Measurements from ENCODE around the gene FOXO3B. TPM values are rescaled to one million over a fixed set of nuclear protein-coding genes. Genes with fewer than 3 reads are reported as not detected.
A peak's percentile ranks its signal among the peaks of the same experiment; 100 is the strongest.
"Not testable (repeated sequence)": the region's sequence is repeated elsewhere in the genome, so short reads cannot be mapped to it uniquely, and the experiment has no call there.

FOXO3B gene
- total RNA-seq, 1 donor from 2014 or later: 9.8 TPM

DNA sequence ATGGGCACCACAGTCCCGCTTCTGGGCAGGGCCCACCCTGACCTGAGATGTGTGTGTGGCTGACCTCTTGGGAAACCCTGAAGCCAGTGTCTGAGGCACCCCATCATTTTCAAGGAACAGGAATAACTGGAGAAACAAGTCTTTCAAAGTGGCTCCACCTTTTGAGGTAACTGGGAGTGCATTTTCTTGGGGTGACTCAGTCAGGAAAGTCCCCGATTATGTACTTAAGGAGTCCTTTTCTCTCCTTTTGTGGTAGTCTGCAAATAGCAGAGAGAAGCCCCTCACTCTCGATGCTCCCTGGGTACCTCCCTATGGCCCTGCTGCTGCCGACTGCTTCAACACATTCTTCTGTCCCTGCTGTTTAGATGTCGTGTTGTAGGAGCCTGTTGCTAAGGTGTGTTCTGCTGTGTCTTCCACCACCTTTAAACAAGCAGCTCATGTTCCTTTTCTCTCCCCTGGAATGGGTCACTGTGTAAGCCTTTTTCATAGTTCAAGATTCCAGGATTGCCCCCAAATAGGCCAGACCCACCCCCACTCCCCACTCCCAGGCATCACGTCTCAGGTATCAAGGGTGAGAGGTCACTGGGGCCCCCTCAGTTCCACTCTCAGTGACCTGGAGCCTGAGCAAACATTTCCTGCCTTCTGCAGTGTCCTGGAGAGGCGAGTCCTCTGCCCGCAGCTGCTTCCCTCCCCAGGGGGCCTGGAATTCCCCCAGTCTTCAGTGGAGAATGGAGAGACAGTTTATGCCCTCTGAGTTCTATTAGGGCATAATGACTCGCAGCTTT, 36.7 kb upstream of the FOXO3B start:
- H3K9me3 ChIP-seq (ENCODE audit: insufficient read depth, low read depth, low read length); H3K36me3 Mint-ChIP-seq (ENCODE audit: low read depth, unreplicated experiment); H3K27me3 Mint-ChIP-seq (ENCODE audit: low read depth, unreplicated experiment); H2AFZ ChIP-seq (ENCODE audit: low read depth, low read length); H3K4me1 Mint-ChIP-seq (ENCODE audit: low read depth, unreplicated experiment); H3K27me3 ChIP-seq (ENCODE audit: insufficient read depth, low read length); H4K20me1 ChIP-seq (ENCODE audit: insufficient read depth, low read length); FAIRE-seq; H3K36me3 ChIP-seq (ENCODE audit: insufficient read depth, low read length); H3K4me3 ChIP-seq (ENCODE audit: insufficient read depth, low read depth, low read length); H3K9me3 Mint-ChIP-seq (ENCODE audit: unreplicated experiment); H3K9ac ChIP-seq (ENCODE audit: low read length); H3K4me1 ChIP-seq (ENCODE audit: insufficient read depth, low read length); H3K79me2 ChIP-seq (ENCODE audit: insufficient read depth, low read length): not testable (repeated sequence)
- DNase-seq (ENCODE audit: low read depth): peak; percentile 45
- H3K27ac Mint-ChIP-seq (ENCODE audit: unreplicated experiment): peak overlapping the region; percentile 69
- H3K4me3 Mint-ChIP-seq (ENCODE audit: unreplicated experiment): peak overlapping the region; percentile 27
- H3K4me2 ChIP-seq (ENCODE audit: low read length): peak overlapping the region; percentile 23
- peak overlapping the region; percentile 19 for H3K27ac ChIP-seq (ENCODE audit: low read depth, low read length)

DNA sequence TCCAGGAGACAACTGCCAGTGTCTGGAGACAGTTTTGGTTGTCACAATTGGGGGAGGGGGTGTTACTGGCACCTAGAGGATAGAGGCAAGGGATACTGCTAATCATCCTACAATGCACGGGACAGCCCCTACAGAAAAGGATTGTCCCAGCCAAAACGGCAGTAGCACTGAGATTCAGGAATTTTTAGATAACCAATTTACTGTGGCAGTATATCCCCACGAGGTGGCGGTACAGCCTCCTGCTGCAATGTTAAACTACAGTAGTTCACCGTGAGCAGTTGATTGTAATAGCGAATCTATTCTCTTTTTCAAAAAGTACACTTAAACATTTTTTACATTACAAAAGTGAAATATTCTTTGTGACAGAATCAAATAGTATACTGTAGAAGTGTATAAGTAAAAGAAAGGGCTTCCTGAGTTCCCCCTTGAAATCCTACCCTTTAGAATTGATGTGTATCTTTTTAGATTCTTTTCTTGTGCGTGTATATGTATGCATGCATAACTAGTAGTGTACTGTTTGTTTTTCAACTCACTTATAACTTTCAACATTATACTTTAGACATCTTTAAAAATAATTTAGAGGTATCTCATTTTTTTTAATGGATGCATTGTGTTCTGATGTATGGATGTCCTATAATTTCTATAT, 30.4 kb upstream of the FOXO3B start:
- H3K36me3 Mint-ChIP-seq (ENCODE audit: low read depth, unreplicated experiment); H3K4me3 Mint-ChIP-seq (ENCODE audit: unreplicated experiment); H4K20me1 ChIP-seq (ENCODE audit: insufficient read depth, low read length); H3K36me3 ChIP-seq (ENCODE audit: insufficient read depth, low read length); H3K79me2 ChIP-seq (ENCODE audit: insufficient read depth, low read length); H3K9me3 ChIP-seq (ENCODE audit: insufficient read depth, low read depth, low read length); H3K4me2 ChIP-seq (ENCODE audit: low read length); H3K4me1 Mint-ChIP-seq (ENCODE audit: low read depth, unreplicated experiment); H2AFZ ChIP-seq (ENCODE audit: low read depth, low read length); H3K9me3 Mint-ChIP-seq (ENCODE audit: unreplicated experiment); H3K4me3 ChIP-seq (ENCODE audit: insufficient read depth, low read depth, low read length); H3K4me1 ChIP-seq (ENCODE audit: insufficient read depth, low read length); H3K27me3 ChIP-seq (ENCODE audit: insufficient read depth, low read length); H3K27me3 Mint-ChIP-seq (ENCODE audit: low read depth, unreplicated experiment); H3K27ac ChIP-seq (ENCODE audit: low read depth, low read length); H3K27ac Mint-ChIP-seq (ENCODE audit: unreplicated experiment); H3K9ac ChIP-seq (ENCODE audit: low read length): not testable (repeated sequence)
- TF ChIP-seq, protein P1, sequence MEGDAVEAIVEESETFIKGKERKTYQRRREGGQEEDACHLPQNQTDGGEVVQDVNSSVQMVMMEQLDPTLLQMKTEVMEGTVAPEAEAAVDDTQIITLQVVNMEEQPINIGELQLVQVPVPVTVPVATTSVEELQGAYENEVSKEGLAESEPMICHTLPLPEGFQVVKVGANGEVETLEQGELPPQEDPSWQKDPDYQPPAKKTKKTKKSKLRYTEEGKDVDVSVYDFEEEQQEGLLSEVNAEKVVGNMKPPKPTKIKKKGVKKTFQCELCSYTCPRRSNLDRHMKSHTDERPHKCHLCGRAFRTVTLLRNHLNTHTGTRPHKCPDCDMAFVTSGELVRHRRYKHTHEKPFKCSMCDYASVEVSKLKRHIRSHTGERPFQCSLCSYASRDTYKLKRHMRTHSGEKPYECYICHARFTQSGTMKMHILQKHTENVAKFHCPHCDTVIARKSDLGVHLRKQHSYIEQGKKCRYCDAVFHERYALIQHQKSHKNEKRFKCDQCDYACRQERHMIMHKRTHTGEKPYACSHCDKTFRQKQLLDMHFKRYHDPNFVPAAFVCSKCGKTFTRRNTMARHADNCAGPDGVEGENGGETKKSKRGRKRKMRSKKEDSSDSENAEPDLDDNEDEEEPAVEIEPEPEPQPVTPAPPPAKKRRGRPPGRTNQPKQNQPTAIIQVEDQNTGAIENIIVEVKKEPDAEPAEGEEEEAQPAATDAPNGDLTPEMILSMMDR (IDR thresholded peaks at IDR 0.05; ENCODE audit: insufficient read depth, low read depth, low read length): peak; percentile 33
- peak; percentile 5 for DNase-seq (ENCODE audit: low read depth)
- peak; percentile 50 for FAIRE-seq

DNA sequence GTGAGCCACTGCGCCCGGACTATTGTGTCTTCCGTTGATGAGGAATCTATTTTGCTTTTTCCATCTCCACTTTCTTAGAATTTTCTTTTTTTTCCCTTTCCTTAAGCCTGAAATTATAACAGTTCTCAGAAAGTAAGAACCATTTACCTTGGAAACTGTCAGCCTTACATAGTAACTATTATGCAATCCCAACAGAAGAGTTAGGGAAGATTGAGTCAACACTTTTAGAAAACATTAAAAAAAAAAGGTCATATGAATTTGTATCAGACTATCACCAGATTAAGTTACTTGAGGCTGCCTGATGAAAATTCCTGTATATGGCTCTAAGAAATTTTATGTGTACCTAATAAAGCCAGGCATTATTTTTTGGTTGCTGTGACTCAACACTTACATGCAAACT, 26.1 kb upstream of the FOXO3B start:
- not testable (repeated sequence) for DNase-seq (ENCODE audit: low read depth); H3K9me3 ChIP-seq (ENCODE audit: insufficient read depth, low read depth, low read length); H3K4me3 Mint-ChIP-seq (ENCODE audit: unreplicated experiment); H3K79me2 ChIP-seq (ENCODE audit: insufficient read depth, low read length); H3K27me3 Mint-ChIP-seq (ENCODE audit: low read depth, unreplicated experiment); H3K36me3 ChIP-seq (ENCODE audit: insufficient read depth, low read length); H3K27me3 ChIP-seq (ENCODE audit: insufficient read depth, low read length); H3K4me1 ChIP-seq (ENCODE audit: insufficient read depth, low read length); H3K4me1 Mint-ChIP-seq (ENCODE audit: low read depth, unreplicated experiment); H2AFZ ChIP-seq (ENCODE audit: low read depth, low read length); H3K4me2 ChIP-seq (ENCODE audit: low read length); H3K27ac Mint-ChIP-seq (ENCODE audit: unreplicated experiment); FAIRE-seq; H3K9ac ChIP-seq (ENCODE audit: low read length); H3K36me3 Mint-ChIP-seq (ENCODE audit: low read depth, unreplicated experiment); H3K27ac ChIP-seq (ENCODE audit: low read depth, low read length); H3K4me3 ChIP-seq (ENCODE audit: insufficient read depth, low read depth, low read length); H3K9me3 Mint-ChIP-seq (ENCODE audit: unreplicated experiment); H4K20me1 ChIP-seq (ENCODE audit: insufficient read depth, low read length)

DNA sequence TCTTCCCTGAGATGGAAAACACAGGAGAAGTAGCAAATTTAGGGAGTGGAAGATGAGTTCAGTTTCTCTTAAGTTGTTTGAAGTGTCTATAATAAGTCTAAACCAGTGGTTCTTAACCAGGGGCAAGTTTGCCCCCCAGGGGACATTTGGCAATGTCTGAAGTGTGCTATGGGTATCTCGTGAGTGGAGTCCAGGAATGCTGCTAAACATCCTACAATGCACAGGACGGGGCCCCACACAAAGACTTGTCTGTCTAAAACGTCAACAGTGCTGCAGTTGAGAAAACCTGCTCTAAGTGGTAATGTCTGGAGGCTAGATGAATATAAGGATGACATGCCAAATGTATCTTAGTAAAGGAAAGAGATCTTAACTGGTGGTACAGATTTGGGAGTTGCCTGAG, 23.8 kb upstream of the FOXO3B start:
- peaks cover 10% of the 10 kb centered on the region for H3K36me3 Mint-ChIP-seq (ENCODE audit: low read depth, unreplicated experiment)
- not testable (repeated sequence) for H2AFZ ChIP-seq (ENCODE audit: low read depth, low read length); DNase-seq (ENCODE audit: low read depth); H3K4me3 Mint-ChIP-seq (ENCODE audit: unreplicated experiment); H3K4me3 ChIP-seq (ENCODE audit: insufficient read depth, low read depth, low read length); H3K27me3 ChIP-seq (ENCODE audit: insufficient read depth, low read length); H4K20me1 ChIP-seq (ENCODE audit: insufficient read depth, low read length); H3K27ac Mint-ChIP-seq (ENCODE audit: unreplicated experiment); H3K4me1 ChIP-seq (ENCODE audit: insufficient read depth, low read length); H3K9ac ChIP-seq (ENCODE audit: low read length); H3K79me2 ChIP-seq (ENCODE audit: insufficient read depth, low read length); H3K9me3 Mint-ChIP-seq (ENCODE audit: unreplicated experiment); H3K36me3 ChIP-seq (ENCODE audit: insufficient read depth, low read length); H3K27ac ChIP-seq (ENCODE audit: low read depth, low read length); H3K4me2 ChIP-seq (ENCODE audit: low read length); H3K9me3 ChIP-seq (ENCODE audit: insufficient read depth, low read depth, low read length); H3K27me3 Mint-ChIP-seq (ENCODE audit: low read depth, unreplicated experiment); H3K4me1 Mint-ChIP-seq (ENCODE audit: low read depth, unreplicated experiment); FAIRE-seq

DNA sequence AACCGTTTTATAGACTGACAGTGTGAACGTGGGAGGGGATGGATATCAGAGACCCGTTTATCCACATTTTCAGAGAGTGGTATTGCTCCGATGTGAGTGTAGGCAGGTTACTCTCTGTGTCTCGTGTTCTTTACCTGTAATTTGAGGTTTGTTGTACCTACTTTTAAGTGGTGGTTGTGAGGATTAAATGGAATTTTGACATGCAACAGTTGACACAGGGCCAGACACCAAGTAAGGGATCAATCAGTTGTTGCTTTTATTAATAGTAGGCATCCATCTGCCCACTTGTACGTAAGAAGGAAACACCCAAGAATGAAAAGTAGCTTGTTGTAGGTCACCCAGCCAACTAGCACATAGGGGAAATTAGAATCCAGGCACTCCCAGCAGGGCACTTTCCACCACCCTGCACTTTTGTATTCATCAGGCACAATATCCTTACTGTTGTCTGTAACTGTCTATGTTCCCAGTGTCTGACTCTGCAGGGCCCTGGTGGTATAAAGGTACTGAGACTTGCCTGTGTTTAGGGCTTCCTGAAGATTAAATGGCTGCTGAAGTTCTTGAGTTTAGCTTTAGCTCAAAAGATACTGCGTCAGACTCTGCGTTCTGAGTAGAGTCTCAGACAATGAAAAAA, 16.5 kb upstream of the FOXO3B start:
- Histone ChIP-seq H3K4me3 (ENCODE audit: insufficient read depth, low read depth, low read length) (peak overlapping the region; percentile 67), H2AFZ (ENCODE audit: low read depth, low read length) (peak overlapping the region; percentile 85), H3K9ac (ENCODE audit: low read length) (peak overlapping the region; percentile 79), H3K4me2 (ENCODE audit: low read length) (peak overlapping the region; percentile 89)
- H4K20me1 ChIP-seq (ENCODE audit: insufficient read depth, low read length); H3K79me2 ChIP-seq (ENCODE audit: insufficient read depth, low read length); H3K4me1 ChIP-seq (ENCODE audit: insufficient read depth, low read length); FAIRE-seq; H3K36me3 ChIP-seq (ENCODE audit: insufficient read depth, low read length); H3K9me3 ChIP-seq (ENCODE audit: insufficient read depth, low read depth, low read length); H3K27me3 Mint-ChIP-seq (ENCODE audit: low read depth, unreplicated experiment); DNase-seq (ENCODE audit: low read depth); H3K27ac Mint-ChIP-seq (ENCODE audit: unreplicated experiment); H3K36me3 Mint-ChIP-seq (ENCODE audit: low read depth, unreplicated experiment); H3K27ac ChIP-seq (ENCODE audit: low read depth, low read length); H3K9me3 Mint-ChIP-seq (ENCODE audit: unreplicated experiment); H3K27me3 ChIP-seq (ENCODE audit: insufficient read depth, low read length); H3K4me1 Mint-ChIP-seq (ENCODE audit: low read depth, unreplicated experiment): not testable (repeated sequence)
- H3K4me3 Mint-ChIP-seq (ENCODE audit: unreplicated experiment): peak overlapping the region; percentile 91

All from astrocyte (in vitro differentiated cells and primary cell).